Activated CD8-positive, alpha-beta memory T cell treated with anti-CD3 and anti-CD28 coated beads, Interleukin-2, amount 50 U/mL, for 1 hour (primary cell): ENCODE results near the gene GSTM5.
"Not testable (repeated sequence)": the region's sequence is repeated elsewhere in the genome, so short reads cannot be mapped to it uniquely, and the experiment has no call there.

ENCODE experiments used
- DNase-seq: peaks from one replicate; pipeline ENCODE4 v3.0.0-alpha.2; 2020; ENCODE audit errors: extremely low read depth

GSTM5 gene

GRCh38 chr1:109761227-109762038 is 49.4 kb downstream of the GSTM5 start:
- no peak for DNase-seq

GRCh38 chr1:109762039-109762585 is 50.1 kb downstream of the GSTM5 start:
- no peak for DNase-seq

DNA sequence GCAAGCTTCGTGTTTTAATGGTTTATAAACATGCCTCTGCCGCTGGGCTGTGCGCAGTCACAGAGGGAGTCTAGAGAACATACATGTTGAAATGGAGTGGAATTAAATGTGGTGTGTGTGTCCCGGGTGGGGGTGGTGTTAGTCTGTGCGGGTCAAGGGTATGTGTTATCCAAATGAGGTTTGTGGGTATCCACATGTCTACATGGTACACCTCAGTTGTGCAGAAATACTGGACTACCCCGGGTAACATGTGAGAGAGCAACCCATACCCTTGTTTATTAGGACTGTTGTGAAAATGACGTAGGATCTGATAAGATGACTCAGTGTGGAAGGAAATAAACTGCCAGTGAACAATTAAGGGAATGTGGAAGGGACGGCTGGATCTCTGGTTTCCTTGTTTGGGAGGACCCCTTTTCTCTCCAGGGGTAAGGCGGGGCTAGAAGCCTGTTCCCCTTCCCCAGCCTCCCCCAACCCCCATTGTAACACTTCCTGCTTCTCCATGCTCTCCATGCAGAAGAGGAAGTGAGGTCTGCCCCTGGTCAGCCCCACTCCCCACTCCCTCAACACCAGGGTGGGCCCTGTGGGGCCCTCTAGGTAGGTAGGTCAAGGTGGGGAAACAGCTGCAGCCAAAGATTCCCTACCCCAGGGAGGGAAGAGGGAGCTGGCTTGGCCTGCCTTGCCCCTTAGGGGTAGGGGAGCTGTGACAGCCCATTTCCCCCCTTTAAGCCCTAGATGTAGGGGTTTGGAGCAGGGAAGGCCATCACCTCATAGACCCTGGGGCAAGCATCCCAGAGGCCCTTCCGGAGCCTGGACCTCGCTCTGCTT is 51.0 kb downstream of the GSTM5 start:
- no peak for DNase-seq

DNA sequence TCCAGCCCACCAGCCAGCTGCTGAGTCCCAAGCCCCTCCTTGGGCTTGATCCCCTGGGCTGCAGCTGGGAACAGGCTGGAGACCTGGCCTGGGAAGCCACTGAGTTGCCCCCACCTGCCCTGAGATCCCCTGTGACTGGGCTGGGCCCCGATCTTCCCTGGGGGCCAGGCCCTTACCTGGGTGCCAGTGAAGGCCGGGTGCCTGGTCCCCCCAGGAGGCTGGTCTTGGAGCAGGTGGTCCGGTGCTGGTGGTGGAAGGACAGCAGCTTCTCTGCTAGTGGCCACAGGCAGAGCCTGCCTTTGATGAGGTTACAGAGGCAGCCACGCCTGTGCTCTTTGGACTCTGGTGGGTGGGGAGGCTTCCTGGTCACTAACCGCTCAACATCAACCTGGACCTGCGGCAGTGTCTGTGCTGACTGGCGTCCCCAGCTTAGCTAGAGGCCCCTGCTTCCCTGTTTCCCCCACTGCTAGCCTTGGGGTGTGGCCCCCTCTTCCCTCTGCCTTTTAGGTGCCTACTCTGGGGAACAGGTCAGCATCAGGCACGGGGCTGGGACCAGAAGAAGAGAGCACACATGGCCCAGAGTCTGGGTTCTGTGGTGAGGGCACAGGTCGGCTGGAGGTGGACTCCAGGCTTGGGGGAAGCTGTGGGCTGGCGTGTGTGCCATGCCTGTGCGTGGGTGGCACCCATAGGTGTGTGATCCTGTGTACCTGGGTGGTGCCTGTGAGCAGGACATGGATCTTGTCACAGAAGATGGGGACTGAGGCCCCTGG is 51.8 kb downstream of the GSTM5 start, which contains the start of gene EPS8L3:
Gene EPS8L3, minus strand, starts transcription at position 278 of the 770 bp plus-strand sequence. CDS start 2,174 bp downstream, outside the sequence.
- no peak for DNase-seq

DNA sequence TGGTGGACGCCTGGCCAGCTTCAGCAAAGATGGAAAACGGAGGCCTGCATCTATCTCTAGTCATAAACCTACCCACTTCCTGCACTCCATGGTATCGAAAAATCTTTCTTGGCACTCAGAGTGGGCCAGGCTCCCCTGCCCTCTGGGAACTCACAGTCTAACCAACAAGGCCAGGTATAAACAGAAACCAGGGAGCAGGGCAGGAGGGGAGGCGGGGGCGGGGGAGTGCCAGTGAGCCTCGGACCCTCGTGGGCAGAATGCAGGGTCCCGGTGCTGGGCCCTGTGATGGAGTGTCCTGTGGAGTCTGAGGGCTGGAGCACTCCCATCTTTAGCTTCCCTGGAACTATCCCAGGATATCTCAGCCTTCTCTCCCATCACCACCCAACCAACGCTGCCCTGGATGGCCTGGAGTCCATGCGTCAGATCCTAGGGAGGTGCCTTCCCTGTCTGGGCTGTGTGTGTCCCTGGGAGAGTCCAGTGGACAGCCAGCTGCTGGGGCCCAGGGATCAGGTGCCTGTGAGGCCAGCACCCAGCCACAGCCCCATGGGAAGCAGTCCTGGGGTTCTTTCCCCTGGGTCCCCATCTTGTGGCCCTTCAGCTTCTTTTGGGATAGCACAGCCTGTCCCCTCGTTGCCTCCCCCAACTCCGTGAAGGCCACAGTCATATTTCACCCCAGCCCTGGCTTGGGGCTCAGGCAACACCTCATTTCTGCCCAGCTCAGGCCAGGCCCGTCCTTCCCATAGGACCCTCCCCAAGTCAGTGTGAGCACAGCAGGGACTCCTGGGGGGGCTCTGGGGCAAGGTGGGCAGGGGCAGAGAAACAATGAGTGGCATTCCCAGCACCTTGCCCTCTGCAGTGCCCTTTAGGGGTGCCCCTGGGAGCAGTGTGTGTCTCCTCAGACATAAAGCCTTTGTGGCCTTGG is 52.8 kb downstream of the GSTM5 start:
- no peak for DNase-seq

DNA sequence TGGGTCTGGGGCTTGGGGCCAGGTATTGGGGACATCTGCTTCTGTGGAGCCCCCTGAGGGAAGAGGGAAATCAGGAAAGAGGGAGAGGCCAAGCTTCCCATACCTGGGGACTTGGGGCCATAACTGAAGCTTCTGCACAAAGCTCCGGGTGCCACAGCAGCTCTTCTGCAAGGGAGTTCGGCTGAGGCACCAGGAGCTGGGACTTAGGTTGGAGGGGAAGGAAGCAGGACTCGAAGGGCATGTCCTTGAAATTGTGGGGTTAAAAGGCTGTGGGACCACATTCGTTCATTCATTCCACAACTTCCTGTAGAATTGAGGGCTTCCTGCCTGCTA is 53.4 kb downstream of the GSTM5 start:
- no peak for DNase-seq

- DNase-seq = no peak
Observed at GRCh38 chr1:109765896-109766615, 54.0 kb downstream of the GSTM5 start.

GRCh38 chr1:109766991-109767636 is 55.1 kb downstream of the GSTM5 start:
- not testable (repeated sequence) for DNase-seq
